Mesothelial cell of epicardium (in vitro differentiated cells): Measurements from ENCODE around the gene EXOC4. TPM values are rescaled to one million over a fixed set of nuclear protein-coding genes. Genes with fewer than 3 reads are reported as not detected.
"Not testable (repeated sequence)": the region's sequence is repeated elsewhere in the genome, so short reads cannot be mapped to it uniquely, and the experiment has no call there.

Experiments
- DNase-seq, 2 experiments: peaks; one replicate each; pipeline ENCODE4 v3.0.0; 2021; ENCODE audit warnings: low spot score in 2 of 2; ENCODE audit not compliant: unreplicated experiment in 2 of 2
- H3K27ac Mint-ChIP-seq: 2 replicates; pipeline ENCODE4 v1.8.0; 2021; ENCODE audit warnings: mixed read lengths
- H3K27me3 Mint-ChIP-seq: 2 replicates; pipeline ENCODE4 v1.8.0; 2021; ENCODE audit warnings: low read depth, mixed read lengths
- H3K36me3 Mint-ChIP-seq: 2 replicates; pipeline ENCODE4 v1.8.0; 2021; ENCODE audit warnings: mixed read lengths
- H3K4me1 Mint-ChIP-seq: 2 replicates; pipeline ENCODE4 v1.8.0; 2021; ENCODE audit warnings: mixed read lengths
- H3K4me3 Mint-ChIP-seq: 2 replicates; pipeline ENCODE4 v1.8.0; 2021; ENCODE audit warnings: mild to moderate bottlenecking, moderate library complexity, mixed read lengths
- H3K9me3 Mint-ChIP-seq: 2 replicates; pipeline ENCODE4 v1.8.0; 2021; ENCODE audit warnings: mixed read lengths
- total RNA-seq: library from RNA; stranded (reverse); gene quantifications from 3 replicates; pipeline ENCODE4 v1.2.1, GENCODE V29; 2021
- TF ChIP-seq, protein P1 (sequence below): fragments of 200-600 bp; sonication (generic); IDR thresholded peaks from one replicate; pipeline ENCODE4 v1.5.0; 2021; ENCODE audit warnings: antibody characterized with exemption; ENCODE audit not compliant: unreplicated experiment

The EXOC4 gene
- total RNA-seq, 1 donor from 2014 or later = 105 TPM

DNA sequence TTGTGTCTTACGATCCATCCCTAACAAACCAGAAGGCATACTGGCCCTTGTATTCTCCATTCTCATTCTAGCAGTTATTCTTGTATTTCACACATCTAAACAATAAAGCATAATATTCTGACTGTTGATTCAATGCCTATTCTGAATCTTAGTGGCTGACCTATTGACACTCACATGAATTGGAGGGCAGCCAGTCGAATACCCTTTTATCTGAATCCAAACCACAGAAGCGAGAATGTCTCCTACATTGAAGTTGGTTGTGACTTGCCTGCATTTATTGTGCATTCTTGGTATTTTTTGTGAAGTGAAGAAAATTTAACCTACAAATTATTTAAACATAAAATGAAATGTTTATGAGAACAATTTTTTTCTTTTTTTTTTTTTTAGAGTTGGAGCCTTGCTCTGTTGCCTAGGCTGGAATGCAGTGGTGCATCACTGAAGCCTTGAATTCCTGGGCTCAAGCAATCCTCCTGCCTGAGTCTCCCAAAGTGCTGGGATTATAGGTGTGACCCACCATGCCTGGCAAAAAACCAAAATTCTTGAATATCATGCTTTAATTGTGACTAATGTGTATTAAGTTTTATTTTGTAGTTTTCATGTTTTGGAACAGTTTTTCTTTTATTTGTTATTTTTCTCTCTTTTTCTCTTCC lies 22.7 kb downstream of the EXOC4 start:
- H3K4me1 Mint-ChIP-seq = peaks cover 13% of the 10 kb centered on the region
- no peaks in the 10 kb centered on the region for H3K27me3 Mint-ChIP-seq
- peaks cover 31% of the 10 kb centered on the region for H3K36me3 Mint-ChIP-seq
- TF ChIP-seq, protein P1, sequence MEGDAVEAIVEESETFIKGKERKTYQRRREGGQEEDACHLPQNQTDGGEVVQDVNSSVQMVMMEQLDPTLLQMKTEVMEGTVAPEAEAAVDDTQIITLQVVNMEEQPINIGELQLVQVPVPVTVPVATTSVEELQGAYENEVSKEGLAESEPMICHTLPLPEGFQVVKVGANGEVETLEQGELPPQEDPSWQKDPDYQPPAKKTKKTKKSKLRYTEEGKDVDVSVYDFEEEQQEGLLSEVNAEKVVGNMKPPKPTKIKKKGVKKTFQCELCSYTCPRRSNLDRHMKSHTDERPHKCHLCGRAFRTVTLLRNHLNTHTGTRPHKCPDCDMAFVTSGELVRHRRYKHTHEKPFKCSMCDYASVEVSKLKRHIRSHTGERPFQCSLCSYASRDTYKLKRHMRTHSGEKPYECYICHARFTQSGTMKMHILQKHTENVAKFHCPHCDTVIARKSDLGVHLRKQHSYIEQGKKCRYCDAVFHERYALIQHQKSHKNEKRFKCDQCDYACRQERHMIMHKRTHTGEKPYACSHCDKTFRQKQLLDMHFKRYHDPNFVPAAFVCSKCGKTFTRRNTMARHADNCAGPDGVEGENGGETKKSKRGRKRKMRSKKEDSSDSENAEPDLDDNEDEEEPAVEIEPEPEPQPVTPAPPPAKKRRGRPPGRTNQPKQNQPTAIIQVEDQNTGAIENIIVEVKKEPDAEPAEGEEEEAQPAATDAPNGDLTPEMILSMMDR = no peak
- H3K4me3 Mint-ChIP-seq = no peak overlapping the region
- no peak overlapping the region for H3K27ac Mint-ChIP-seq
- no peak for DNase-seq
- peaks cover 7% of the 10 kb centered on the region for H3K9me3 Mint-ChIP-seq

DNA sequence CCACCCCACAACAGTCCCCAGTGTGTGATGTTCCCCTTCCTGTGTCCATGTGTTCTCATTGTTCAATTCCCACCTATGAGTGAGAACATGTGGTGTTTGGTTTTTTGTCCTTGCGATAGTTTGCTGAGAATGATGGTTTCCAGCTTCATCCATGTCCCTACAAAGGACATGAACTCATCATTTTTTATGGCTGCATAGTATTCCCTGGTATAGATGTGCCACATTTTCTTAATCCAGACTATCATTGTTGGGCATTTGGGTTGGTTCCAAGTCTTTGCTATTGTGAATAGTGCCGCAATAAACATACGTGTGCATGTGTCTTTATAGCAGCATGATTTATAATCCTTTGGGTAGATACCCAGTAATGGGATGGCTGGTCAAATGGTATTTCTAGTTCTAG lies 26.1 kb downstream of the EXOC4 start:
- H3K27ac Mint-ChIP-seq, H3K4me3 Mint-ChIP-seq, H3K27me3 Mint-ChIP-seq, DNase-seq, H3K9me3 Mint-ChIP-seq, H3K4me1 Mint-ChIP-seq: not testable (repeated sequence)
- H3K36me3 Mint-ChIP-seq = peaks cover 40% of the 10 kb centered on the region

DNA sequence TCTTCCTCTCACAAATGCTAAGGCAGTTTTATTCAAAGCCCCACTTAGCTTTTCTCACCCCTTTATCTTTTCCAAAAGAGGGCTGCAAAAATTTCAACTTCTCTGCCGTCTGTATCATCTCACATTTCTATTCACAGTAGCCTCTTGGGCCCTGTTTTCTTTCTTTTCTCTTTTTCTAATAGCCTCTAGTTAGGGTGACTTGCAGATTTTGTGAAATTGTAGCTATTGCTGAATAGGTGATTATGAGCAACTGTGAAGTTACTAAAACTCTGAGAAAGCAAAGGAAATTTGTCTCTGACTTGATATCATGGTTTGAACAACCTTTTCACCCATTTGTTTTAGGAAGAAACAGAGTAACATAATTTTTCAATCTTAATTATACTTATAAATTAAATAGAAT lies 29.2 kb downstream of the EXOC4 start:
- Mint-ChIP-seq H3K27me3 (no peaks in the 10 kb centered on the region), H3K9me3 (peaks cover 12% of the 10 kb centered on the region), H3K4me1 (no peaks in the 10 kb centered on the region), H3K36me3 (peaks cover 46% of the 10 kb centered on the region), H3K27ac (no peak overlapping the region), H3K4me3 (no peak overlapping the region)
- TF ChIP-seq, protein P1 = no peak
- DNase-seq = no peak

DNA sequence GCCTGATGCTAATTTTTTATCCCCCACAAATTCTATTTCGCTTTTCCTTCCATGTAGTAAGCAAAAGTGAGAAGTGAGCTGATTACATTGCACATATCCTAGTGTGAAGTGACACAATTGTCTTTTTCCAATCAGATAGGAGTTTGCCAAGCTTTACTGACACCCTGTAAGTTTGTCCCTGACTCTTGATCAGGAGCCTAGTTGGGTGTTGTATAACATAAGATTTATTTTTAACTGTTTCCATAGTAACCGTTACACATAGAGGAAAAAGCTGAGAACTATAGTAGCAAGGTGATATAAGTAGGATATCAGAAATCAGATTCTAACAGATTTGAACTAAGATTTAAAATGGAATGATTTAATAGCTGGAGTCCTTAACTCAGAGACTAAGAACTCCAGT lies 31.2 kb downstream of the EXOC4 start:
- H3K4me3 Mint-ChIP-seq = no peak overlapping the region
- H3K9me3 Mint-ChIP-seq = peaks cover 5% of the 10 kb centered on the region
- H3K27me3 Mint-ChIP-seq = no peaks in the 10 kb centered on the region
- H3K36me3 Mint-ChIP-seq = peaks cover 35% of the 10 kb centered on the region
- DNase-seq = no peak
- TF ChIP-seq, protein P1 = no peak
- no peaks in the 10 kb centered on the region for H3K4me1 Mint-ChIP-seq
- no peak overlapping the region for H3K27ac Mint-ChIP-seq

DNA sequence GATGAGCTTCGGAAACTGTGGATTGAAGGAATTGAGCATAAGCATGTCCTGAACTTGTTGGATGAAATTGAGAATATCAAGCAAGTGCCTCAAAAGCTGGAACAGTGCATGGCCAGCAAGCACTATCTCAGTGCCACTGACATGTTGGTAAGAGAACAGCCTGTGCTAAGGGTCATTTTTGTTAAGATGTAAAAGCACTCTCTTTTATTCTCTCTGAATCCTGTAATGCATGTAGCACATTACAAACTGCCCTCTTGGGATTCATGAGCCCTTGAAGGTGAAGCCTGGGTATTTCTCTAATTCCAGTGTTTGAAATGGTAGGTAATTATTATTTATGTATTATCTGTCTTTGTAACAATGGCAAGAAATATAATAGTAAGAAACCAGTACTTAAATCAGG lies 36.1 kb downstream of the EXOC4 start:
- Mint-ChIP-seq H3K36me3 (peaks cover 49% of the 10 kb centered on the region), H3K4me1 (no peaks in the 10 kb centered on the region), H3K4me3 (no peak overlapping the region), H3K9me3 (peaks cover 8% of the 10 kb centered on the region), H3K27me3 (no peaks in the 10 kb centered on the region), H3K27ac (no peak overlapping the region)
- DNase-seq = no peak
- TF ChIP-seq, protein P1 = no peak

DNA sequence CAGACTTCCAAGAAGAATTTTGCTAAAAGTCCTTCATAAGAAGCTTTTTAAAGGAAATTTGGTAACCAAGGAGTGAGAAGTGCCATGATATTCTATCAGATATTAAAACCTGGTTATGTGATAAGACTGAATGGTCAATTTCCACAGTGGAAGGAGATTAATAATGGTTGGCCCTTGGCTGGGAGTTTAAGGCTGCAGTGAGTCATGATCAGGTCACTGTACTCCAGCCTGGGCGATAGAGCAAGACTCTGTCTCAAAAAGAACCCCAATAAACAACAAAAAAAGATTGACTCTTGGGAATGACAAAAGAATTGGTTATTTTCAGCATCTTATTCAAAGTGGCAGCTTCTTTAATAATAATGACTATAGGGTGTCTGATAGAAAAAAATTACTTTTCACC lies 37.2 kb downstream of the EXOC4 start:
- Mint-ChIP-seq H3K36me3 (peaks cover 42% of the 10 kb centered on the region), H3K27me3 (no peaks in the 10 kb centered on the region), H3K4me3 (no peak overlapping the region), H3K27ac (no peak overlapping the region), H3K4me1 (no peaks in the 10 kb centered on the region), H3K9me3 (peaks cover 8% of the 10 kb centered on the region)
- DNase-seq = no peak
- TF ChIP-seq, protein P1 = no peak
